Cardiac ventricle fibroblast (primary cell): ENCODE data around the gene SPATA46. TPM values are rescaled to one million over a fixed set of nuclear protein-coding genes. Genes with fewer than 3 reads are reported as not detected.

Source experiments
- total RNA-seq: library from RNA; depleted of rRNA; stranded (reverse); fragments of >200 nt; gene quantifications from 2 replicates; pipeline ENCODE4 v1.2.3, GENCODE V29; 2015

Gene SPATA46, protein sequence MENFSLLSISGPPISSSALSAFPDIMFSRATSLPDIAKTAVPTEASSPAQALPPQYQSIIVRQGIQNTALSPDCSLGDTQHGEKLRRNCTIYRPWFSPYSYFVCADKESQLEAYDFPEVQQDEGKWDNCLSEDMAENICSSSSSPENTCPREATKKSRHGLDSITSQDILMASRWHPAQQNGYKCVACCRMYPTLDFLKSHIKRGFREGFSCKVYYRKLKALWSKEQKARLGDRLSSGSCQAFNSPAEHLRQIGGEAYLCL
- not detected in 2 replicates for total RNA-seq

DNA sequence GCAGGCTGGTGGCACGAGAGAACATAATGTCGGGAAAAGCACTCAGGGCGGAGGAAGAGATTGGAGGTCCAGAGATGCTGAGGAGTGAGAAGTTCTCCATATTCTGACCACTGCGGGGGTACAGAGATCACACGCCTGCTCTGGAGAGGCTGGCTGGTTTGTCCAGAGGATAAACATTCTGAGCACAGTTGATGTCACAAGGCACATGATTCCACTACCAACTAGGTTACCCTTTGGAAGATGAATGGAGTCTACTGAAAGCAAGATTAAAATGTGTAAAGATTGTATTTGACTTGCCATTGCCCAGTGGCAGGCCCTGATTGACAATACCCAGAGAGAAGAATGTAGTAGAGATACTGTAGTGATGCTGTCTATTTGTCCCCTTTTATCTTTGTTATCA is at the start of gene SPATA46:
TSS of gene SPATA46 (minus strand) at position 164 of the 400 bp plus-strand sequence. CDS start at position 100, 64 bp downstream.

DNA sequence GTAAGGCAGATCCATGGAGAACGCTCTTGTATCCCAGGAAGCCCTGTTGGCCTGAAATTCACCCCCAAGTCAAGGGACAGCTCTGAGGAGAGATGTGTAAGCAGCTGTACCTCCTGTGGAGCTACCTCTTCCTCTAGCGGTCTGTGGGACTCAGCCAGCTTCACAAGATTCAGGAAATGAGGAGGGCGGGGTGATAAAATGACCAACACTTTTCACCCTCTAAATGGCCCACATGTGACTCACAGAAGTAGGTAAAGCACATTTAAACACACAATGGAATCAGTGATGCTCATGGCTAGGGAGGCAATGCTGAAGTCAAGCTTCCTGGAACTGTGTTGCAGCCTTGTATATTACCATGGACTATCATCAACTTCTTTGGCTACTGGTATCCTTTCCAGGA is 35.3 kb upstream of the SPATA46 start, which contains the start of gene SH2D1B:
TSS of gene SH2D1B (minus strand) at position 135 of the 400 bp plus-strand sequence. CDS start at position 15, 120 bp downstream.

DNA sequence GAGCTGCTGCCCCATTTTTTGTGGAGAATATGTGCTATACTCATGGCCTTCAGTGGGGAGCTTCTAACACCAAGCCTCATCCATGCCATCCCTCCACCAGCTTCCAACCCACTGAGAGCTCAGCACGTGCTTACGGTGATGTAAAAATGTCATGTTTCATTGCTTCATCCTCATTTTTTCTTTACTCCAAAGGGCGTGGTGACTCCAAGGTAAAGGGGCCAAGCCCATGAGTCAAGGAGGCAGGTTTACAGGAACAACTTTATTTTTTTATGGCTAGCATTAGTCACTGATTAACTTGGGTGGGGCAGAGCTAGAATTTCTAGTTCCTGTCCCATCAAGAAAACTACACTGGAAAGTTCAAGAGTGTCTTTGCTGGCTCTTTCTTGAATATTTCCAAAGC is 4.7 kb upstream of the SPATA46 start, which contains the start of gene C1orf226:
TSS of gene C1orf226 (plus strand) at position 346 of the 400 bp plus-strand sequence. CDS start 174 bp downstream, outside the sequence.

Other genes with a start within 250 kb of the SPATA46 start
- gene C1orf226, start 4.9 kb upstream of the SPATA46 start, total RNA-seq = 0.15 and 1.7 TPM in 2 replicates
- gene SH2D1B, start 35.3 kb upstream of the SPATA46 start, total RNA-seq = not detected in 2 replicates
- gene UHMK1, start 121.0 kb upstream of the SPATA46 start, total RNA-seq = 26.1 and 31.5 TPM in 2 replicates
- gene UAP1, start 184.9 kb upstream of the SPATA46 start, total RNA-seq = 62.9 and 65.5 TPM in 2 replicates